GM23248 (cell line): ENCODE data around the gene C1QTNF4. TPM values are rescaled to one million over a fixed set of nuclear protein-coding genes. Genes with fewer than 3 reads are reported as not detected.
A peak's percentile ranks its signal among the peaks of the same experiment; 100 is the strongest.

Experiments used
- DNase-seq: peaks from one replicate; pipeline ENCODE4 v3.0.0-alpha.2; 2015
- H2AFZ ChIP-seq: fragments of 200-600 bp; sonication (generic); 2 replicates; pipeline ENCODE4 v1.6.1; 2016; ENCODE audit warnings: antibody characterized with exemption
- H3F3A ChIP-seq: fragments of 200-600 bp; sonication (generic); 2 replicates; pipeline ENCODE4 v1.6.1; 2016; ENCODE audit warnings: mild to moderate bottlenecking, antibody characterized with exemption, mixed run types; ENCODE audit not compliant: insufficient read depth
- H3K27ac ChIP-seq: fragments of 200-600 bp; sonication (generic); 2 replicates; pipeline ENCODE4 v1.5.1; 2016; ENCODE audit warnings: mild to moderate bottlenecking
- H3K27me3 ChIP-seq: fragments of 200-600 bp; sonication (generic); replicated peaks from 2 replicates; pipeline ENCODE4 v1.6.1; 2016; ENCODE audit warnings: mild to moderate bottlenecking; ENCODE audit not compliant: insufficient read depth
- H3K36me3 ChIP-seq: fragments of 200-600 bp; sonication (generic); 2 replicates; pipeline ENCODE4 v1.6.1; 2016; ENCODE audit warnings: low read depth, mild to moderate bottlenecking
- H3K4me1 ChIP-seq: fragments of 200-600 bp; sonication (generic); 2 replicates; pipeline ENCODE4 v1.6.1; 2016; ENCODE audit warnings: mild to moderate bottlenecking; ENCODE audit not compliant: insufficient read depth
- H3K4me2 ChIP-seq: fragments of 200-600 bp; sonication (generic); one replicate; pipeline ENCODE4 v1.6.1; 2016; ENCODE audit warnings: mild to moderate bottlenecking; ENCODE audit not compliant: unreplicated experiment
- H3K4me3 ChIP-seq: fragments of 200-600 bp; sonication (generic); 2 replicates; pipeline ENCODE4 v1.5.1; 2016; ENCODE audit warnings: mild to moderate bottlenecking
- H3K79me2 ChIP-seq: fragments of 200-600 bp; sonication (generic); 2 replicates; pipeline ENCODE4 v1.6.1; 2016; ENCODE audit warnings: mild to moderate bottlenecking; ENCODE audit not compliant: insufficient read depth
- H3K9ac ChIP-seq: fragments of 200-600 bp; sonication (generic); 2 replicates; pipeline ENCODE4 v1.6.1; 2016; ENCODE audit warnings: mild to moderate bottlenecking
- H3K9me2 ChIP-seq: fragments of 200-600 bp; sonication (generic); 2 replicates; pipeline ENCODE4 v1.6.1; 2016; ENCODE audit warnings: mixed run types, mild to moderate bottlenecking, moderate library complexity; ENCODE audit not compliant: insufficient read depth
- H3K9me3 ChIP-seq: fragments of 200-600 bp; sonication (generic); one replicate; pipeline ENCODE4 v1.6.1; 2017; ENCODE audit warnings: low read depth
- H4K20me1 ChIP-seq: fragments of 200-600 bp; sonication (generic); 2 replicates; pipeline ENCODE4 v1.6.0; 2016; ENCODE audit not compliant: insufficient read depth
- EZH2 ChIP-seq: fragments of 200-600 bp; sonication (generic); IDR thresholded peaks from 2 replicates; pipeline ENCODE4 v1.6.1; 2018; ENCODE audit warnings: antibody characterized with exemption, mild to moderate bottlenecking; ENCODE audit not compliant: insufficient read depth, poor library complexity, severe bottlenecking
- EZH2phosphoT487 ChIP-seq: fragments of 200-600 bp; sonication (generic); IDR thresholded peaks from 2 replicates; pipeline ENCODE4 v1.6.1; 2018; ENCODE audit warnings: antibody characterized with exemption, moderate library complexity, mild to moderate bottlenecking, low read depth; ENCODE audit not compliant: insufficient read depth
- WGBS, 2 experiments: methylation state at CpG; one replicate each; pipeline ENCODE4 v1.1.6; 2015 to 2017; ENCODE audit warnings: low lambda C conversion rate in 2 of 2, low coverage in 1 of 2; ENCODE audit errors: missing lambda C conversion rate in 2 of 2; 5-methylcytosine and 5-hydroxymethylcytosine counted together
- in situ Hi-C: fragments of 300-500 bp; cut with MboI; formaldehyde crosslinking; loops from 2 replicates; pipeline ENCODE4 v1.15.0; 2020
- polyA plus RNA-seq: library from polyadenylated mRNA; unstranded; fragments of >200 nt; fragmentation: Nextera tagmentation; extraction: Ambion mirVana; gene quantifications from 2 replicates; pipeline ENCODE4 v1.2.1, GENCODE V29; 2016
- total RNA-seq: library from RNA; depleted of rRNA; stranded (reverse); fragments of >200 nt; shearing (Covaris generic); gene quantifications from 2 replicates; pipeline ENCODE4 v1.2.3, GENCODE V29; 2014

The C1QTNF4 gene
- total and polyA plus RNA-seq, 2 experiments from 2014 or later = 0.11 TPM; not detected in 1

DNA sequence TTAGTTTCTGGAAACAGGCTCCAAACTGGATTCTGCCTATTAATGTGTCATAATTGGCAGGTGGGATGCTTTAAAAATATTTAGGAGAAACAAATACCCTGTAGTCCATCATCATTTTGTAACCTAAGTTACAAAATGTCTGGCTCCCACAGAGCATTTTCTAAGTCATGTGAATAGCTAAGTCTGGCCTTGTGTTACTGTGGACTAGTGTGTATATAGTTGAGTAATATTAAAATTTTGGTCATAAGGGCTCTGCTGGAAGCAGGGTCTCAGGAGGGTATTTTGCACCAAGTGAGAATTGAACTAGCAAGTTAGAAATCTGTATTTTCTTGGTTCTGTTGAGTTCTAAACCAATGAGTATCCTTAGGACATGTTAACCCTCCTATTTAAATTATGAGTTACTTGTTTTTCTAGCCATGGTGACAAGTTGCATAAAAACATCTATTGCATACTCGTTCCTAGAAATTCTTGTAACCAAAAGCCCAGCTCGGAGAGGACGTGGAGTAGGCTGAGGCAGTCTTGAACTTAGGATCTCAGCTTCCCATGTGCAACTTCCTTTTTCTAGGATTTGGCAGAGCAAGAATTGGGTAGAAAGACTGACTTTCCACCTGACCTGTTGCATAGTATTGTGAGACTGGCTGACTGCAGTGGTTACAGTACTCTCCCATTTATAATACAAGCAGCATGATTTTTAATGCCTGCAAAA lies 23.4 kb downstream of the C1QTNF4 start:
- Histone ChIP-seq H3K36me3 (peaks cover 6% of the 10 kb centered on the region; the same call in 1 of the 2 replicates), H3K9me2 (no peaks in the 10 kb centered on the region), H4K20me1 (no peaks in the 10 kb centered on the region), H3K4me1 (peaks cover 21% of the 10 kb centered on the region), H3K9me3 (no peaks in the 10 kb centered on the region), H3F3A (peaks cover 31% of the 10 kb centered on the region), H3K79me2 (peaks cover 81% of the 10 kb centered on the region), H3K27me3 (no peaks in the 10 kb centered on the region), H3K27ac (no peak overlapping the region), H3K4me3 (no peak overlapping the region), H2AFZ (no peak overlapping the region), H3K4me2 (no peak overlapping the region), H3K9ac (no peak overlapping the region)
- in situ Hi-C loops = no loop called here
- WGBS, 2 experiments = 67 to 71% methylated on average over 3 of the region's 3 CpGs
- no peak for DNase-seq
- TF ChIP-seq EZH2 = no peak
- TF ChIP-seq EZH2phosphoT487 = no peak

DNA sequence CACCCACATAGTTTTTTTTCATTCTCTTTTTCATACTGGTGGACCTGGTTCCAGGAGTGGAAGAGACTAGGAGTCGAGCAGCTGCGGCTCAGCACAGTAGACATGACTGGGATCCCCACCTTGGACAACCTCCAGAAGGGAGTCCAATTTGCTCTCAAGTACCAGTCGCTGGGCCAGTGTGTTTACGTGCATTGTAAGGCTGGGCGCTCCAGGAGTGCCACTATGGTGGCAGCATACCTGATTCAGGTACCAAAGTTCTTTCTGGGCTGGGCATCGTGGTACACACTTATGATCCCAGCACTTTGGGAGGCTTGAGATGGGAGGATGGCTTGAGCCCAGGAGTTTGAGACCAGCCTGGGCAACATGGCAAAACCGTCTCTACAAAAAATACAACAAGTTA lies 24.6 kb downstream of the C1QTNF4 start:
- Histone ChIP-seq H3K27ac (no peak overlapping the region), H3K4me2 (no peak overlapping the region), H3F3A (peaks cover 31% of the 10 kb centered on the region), H3K4me3 (no peak overlapping the region), H2AFZ (no peak overlapping the region), H3K9ac (no peak overlapping the region), H3K4me1 (peaks cover 24% of the 10 kb centered on the region), H3K27me3 (no peaks in the 10 kb centered on the region), H3K79me2 (peaks cover 75% of the 10 kb centered on the region), H3K9me3 (no peaks in the 10 kb centered on the region), H3K36me3 (peaks cover 6% of the 10 kb centered on the region; the same call in 1 of the 2 replicates), H3K9me2 (no peaks in the 10 kb centered on the region), H4K20me1 (no peaks in the 10 kb centered on the region)
- DNase-seq = no peak
- WGBS, 2 experiments = 97 to 98% methylated on average over 7 of the region's 7 CpGs
- TF ChIP-seq EZH2phosphoT487 (no peak), EZH2 (no peak)
- in situ Hi-C loops = no loop called here

DNA sequence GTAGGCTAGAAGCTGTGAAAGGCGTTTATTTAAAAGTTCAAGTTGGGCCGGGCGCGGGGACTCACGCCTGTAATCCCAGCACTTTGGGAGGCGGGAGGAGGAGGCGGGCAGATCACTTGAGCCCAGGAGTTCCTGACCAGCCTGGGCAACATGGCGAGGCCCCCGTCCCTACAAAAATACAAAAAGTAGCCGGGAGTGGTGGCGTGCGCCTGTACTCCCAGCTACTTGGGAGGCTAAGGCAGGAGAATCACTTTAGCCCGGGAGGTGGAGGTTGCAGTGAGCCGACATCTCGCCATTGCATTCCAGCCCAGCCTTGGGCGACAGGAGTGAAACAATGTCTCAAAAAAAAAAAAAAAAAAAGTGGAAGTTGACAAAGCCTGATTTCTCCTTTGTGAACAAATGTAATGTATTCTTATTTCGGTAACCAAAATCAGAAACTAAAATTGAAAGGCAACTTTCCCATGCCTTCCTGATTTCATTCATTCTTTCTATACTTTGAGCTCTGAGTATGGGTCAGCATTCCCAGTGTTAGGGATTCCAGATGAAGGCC lies 28.0 kb downstream of the C1QTNF4 start:
- H3F3A ChIP-seq = peaks cover 11% of the 10 kb centered on the region
- H3K27me3 ChIP-seq = no peaks in the 10 kb centered on the region
- no peaks in the 10 kb centered on the region for H3K9me2 ChIP-seq
- DNase-seq = peak; percentile 43
- peak overlapping the region; percentile 90 for H2AFZ ChIP-seq
- peaks cover 9% of the 10 kb centered on the region; the same call in 1 of the 2 replicates for H3K4me1 ChIP-seq
- peak overlapping the region; percentile 85 for H3K4me2 ChIP-seq
- peak overlapping the region; percentile 89 for H3K4me3 ChIP-seq
- H3K9me3 ChIP-seq = no peaks in the 10 kb centered on the region
- peaks cover 57% of the 10 kb centered on the region for H3K79me2 ChIP-seq
- H3K36me3 ChIP-seq = 0 out of 2 replicates have a peak, but pooled peaks cover under 1% of the 10 kb centered on the region
- no peak overlapping the region for H3K27ac ChIP-seq
- H3K9ac ChIP-seq = peak overlapping the region; percentile 91
- TF ChIP-seq EZH2 (no peak), EZH2phosphoT487 (no peak)
- WGBS, 2 experiments = 24% methylated on average over 17 of the region's 17 CpGs
- no peaks in the 10 kb centered on the region for H4K20me1 ChIP-seq
- in situ Hi-C loops = no loop called here

DNA sequence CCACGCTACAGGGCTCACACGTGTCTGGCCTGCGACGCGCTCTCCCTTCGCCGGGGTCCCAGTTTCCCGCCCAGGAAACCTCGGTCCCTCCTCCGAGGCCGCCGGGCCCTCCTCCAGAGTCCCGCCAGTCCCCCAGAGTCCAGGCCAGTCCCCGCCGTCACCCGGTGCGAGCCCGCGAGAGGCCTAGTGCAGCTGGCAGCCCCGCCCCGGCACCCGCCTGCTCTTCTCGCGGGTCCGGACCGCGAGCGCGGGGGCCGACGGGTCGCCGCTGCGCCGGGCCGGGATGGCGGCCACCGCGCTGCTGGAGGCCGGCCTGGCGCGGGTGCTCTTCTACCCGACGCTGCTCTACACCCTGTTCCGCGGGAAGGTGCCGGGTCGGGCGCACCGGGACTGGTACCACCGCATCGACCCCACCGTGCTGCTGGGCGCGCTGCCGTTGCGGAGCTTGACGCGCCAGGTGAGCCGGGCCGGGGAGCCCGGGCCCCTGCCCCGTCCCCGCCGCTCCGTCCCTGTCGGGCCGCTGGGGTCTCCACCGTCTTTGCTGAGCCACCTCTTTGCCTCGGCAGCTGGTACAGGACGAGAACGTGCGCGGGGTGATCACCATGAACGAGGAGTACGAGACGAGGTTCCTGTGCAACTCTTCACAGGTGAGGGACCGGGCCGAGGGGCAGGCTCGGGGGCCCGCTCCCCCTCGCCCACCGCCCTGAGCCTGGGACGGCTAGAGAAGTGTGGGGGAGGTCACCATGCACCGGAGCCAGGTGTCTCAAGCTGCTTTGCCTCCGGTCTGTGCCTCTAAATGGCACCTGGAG lies 28.7 kb downstream of the C1QTNF4 start, which contains the start of gene PTPMT1:
Gene PTPMT1, plus strand, starts transcription at position 260 of the 809 bp plus-strand sequence. Its CDS starts 24 bp downstream, at position 284.
- 1 to 2% methylated on average over 48 to 74 of the region's 86 CpGs for WGBS, 2 experiments
- H3K4me3 ChIP-seq = peak within 1 kb of the TSS; percentile 89
- no peaks in the 10 kb centered on the region for H3K9me2 ChIP-seq
- no peaks in the 10 kb centered on the region for H3K27me3 ChIP-seq
- peaks cover 9% of the 10 kb centered on the region; the same call in 1 of the 2 replicates for H3K4me1 ChIP-seq
- no peaks in the 10 kb centered on the region for H3K9me3 ChIP-seq
- H3K79me2 ChIP-seq = peaks cover 50% of the 10 kb centered on the region
- H3F3A ChIP-seq = peaks cover 4% of the 10 kb centered on the region; the same call in 1 of the 2 replicates
- no peaks in the 10 kb centered on the region for H4K20me1 ChIP-seq
- H3K27ac ChIP-seq = no peak within 1 kb of the TSS
- no peak for TF ChIP-seq EZH2
- no peak for TF ChIP-seq EZH2phosphoT487
- in situ Hi-C loops = no loop called here
- peak; percentile 92 for DNase-seq
- H2AFZ ChIP-seq = peak within 1 kb of the TSS; percentile 90
- no peaks in the 10 kb centered on the region for H3K36me3 ChIP-seq
- H3K4me2 ChIP-seq = peak within 1 kb of the TSS; percentile 85
- peak within 1 kb of the TSS; percentile 91 for H3K9ac ChIP-seq
